GM12892 (cell line): ENCODE measurements around the gene ISOC2.
A peak's percentile ranks its signal among the peaks of the same experiment; 100 is the strongest.

Experiments
- DNase-seq: peaks from one replicate; pipeline ENCODE4 v3.0.0; 2011; ENCODE audit not compliant: insufficient read length
- FAIRE-seq: peaks from 2 replicates; lab custom pipeline; 2011; peaks lifted over from hg19 to GRCh38; lab: Jason Lieb, UNC
- POLR2A ChIP-seq: IDR thresholded peaks from 2 replicates; pipeline ENCODE4 v1.6.1; 2011; ENCODE audit warnings: low read depth, low read length, control low read depth
- POLR2AphosphoS5 ChIP-seq: IDR thresholded peaks from 2 replicates; pipeline ENCODE4 v1.6.1; 2011; ENCODE audit warnings: low read depth, low read length, control low read depth
- TAF1 ChIP-seq: IDR thresholded peaks from 2 replicates; pipeline ENCODE4 v1.6.1; 2011; ENCODE audit warnings: low read depth, mild to moderate bottlenecking, control low read depth, low read length, borderline replicate concordance

Gene ISOC2

GRCh38 chr19:55481794-55482155, 20.3 kb upstream of the ISOC2 start:
- TF ChIP-seq POLR2AphosphoS5 (no peak), POLR2A (no peak), TAF1 (no peak)
- no peak for FAIRE-seq
- DNase-seq: no peak

GRCh38 chr19:55481148-55481793, 19.8 kb upstream of the ISOC2 start:
- no peak for DNase-seq
- TF ChIP-seq TAF1 (no peak), POLR2AphosphoS5 (no peak), POLR2A (no peak)
- no peak for FAIRE-seq

DNA sequence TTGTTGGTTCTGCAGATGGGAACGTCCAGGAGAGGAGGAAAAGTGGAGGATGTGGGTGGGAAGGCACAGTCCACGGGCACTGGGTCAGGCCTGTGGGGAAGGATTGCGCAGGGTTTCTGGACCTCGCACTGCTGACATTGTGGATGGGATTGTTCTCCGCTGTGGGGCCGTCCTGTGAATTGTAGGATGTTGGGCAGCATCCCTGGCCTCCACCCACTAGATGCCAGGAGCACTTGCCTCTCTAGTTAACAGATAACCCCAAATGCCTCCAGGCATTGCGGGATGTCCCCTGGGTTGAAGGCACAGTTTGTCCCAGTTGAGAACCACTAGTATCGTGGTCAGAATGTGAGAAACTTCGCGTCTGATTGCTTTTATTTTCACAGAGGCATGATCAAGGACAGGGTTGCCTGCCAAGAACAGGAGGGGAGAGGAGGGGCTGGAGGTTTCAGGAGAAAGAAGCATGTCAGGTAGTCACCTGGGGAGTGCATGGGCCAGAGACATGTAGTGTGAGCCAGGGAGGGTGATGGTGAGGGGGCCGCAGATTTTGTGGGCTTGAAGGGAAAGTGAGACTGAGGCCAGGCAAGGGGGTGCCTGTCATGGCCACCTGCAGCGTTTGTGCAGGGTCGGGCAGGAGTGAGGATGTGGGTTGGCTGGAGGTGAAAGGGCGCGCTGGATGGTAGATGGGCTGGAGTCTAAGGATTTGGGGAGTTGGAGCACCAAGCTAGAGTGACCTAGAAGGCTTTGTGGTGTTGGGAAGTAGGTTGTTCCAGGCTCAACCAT, 18.2 kb upstream of the ISOC2 start:
- no peak for TF ChIP-seq TAF1
- no peak for TF ChIP-seq POLR2AphosphoS5
- TF ChIP-seq POLR2A: no peak
- DNase-seq (no peak), FAIRE-seq (no peak)

DNA sequence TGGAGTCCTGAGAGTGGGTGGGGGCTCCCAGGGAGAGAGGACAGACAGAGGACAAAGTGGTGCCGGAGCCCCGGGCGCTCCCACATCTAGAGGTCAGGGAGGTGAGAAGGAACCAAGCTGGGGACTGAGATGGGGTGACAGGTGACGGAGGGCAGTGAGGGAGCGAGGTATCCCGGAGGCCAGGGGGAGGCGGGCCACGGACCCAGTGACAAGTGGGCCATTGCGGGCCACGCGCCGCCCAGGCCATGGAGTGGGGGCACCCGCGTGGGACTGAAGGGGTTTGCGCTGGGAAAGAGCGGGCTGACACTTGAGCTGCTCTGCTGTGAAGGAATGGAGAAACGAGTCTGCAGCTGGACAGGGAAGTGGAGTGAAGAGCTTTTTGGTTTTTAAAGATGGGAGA, 17.6 kb upstream of the ISOC2 start:
- TF ChIP-seq POLR2AphosphoS5 (no peak), TAF1 (no peak), POLR2A (no peak)
- FAIRE-seq: no peak

DNA sequence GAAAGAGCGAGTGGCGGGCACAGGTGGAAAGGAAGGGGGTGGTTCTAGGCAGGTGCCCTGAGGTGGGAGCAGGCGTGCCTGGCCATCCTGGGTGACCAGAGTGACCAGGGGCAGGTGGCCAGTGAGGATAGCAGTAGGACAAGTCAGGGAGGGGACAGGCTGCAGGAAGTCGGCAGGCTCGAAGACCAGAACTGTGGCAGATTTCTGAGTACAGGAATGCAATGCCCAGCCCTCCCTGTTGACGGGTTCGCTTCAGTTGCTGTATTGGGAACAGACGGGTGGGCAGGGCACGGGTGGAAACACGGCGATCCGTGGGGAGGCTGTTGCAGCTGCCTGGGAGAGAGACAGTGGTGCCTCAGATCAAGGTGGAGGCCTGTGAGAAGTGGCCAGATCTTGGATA, 16.9 kb upstream of the ISOC2 start:
- FAIRE-seq (no peak), DNase-seq (no peak)
- no peak for TF ChIP-seq TAF1
- TF ChIP-seq POLR2A: no peak
- no peak for TF ChIP-seq POLR2AphosphoS5

More for the DNA sequence above, 17.6 kb upstream of the ISOC2 start:
- no peak for DNase-seq

- TF ChIP-seq POLR2A (no peak), POLR2AphosphoS5 (no peak), TAF1 (no peak)
- FAIRE-seq: no peak
- no peak for DNase-seq
Observed at GRCh38 chr19:55477905-55478304, 16.5 kb upstream of the ISOC2 start.

GRCh38 chr19:55476100-55476775, 14.8 kb upstream of the ISOC2 start, which contains the start of gene ZNF628:
Gene ZNF628 (plus strand): TSS chr19:55476617. CDS start chr19:55479911, 3,294 bp downstream.
- DNase-seq (peak; percentile 100), FAIRE-seq (peak; percentile 93)
- TF ChIP-seq TAF1 (no peak), POLR2AphosphoS5 (no peak), POLR2A (peak; percentile 48; the same call in 1 of the 2 replicates)

DNA sequence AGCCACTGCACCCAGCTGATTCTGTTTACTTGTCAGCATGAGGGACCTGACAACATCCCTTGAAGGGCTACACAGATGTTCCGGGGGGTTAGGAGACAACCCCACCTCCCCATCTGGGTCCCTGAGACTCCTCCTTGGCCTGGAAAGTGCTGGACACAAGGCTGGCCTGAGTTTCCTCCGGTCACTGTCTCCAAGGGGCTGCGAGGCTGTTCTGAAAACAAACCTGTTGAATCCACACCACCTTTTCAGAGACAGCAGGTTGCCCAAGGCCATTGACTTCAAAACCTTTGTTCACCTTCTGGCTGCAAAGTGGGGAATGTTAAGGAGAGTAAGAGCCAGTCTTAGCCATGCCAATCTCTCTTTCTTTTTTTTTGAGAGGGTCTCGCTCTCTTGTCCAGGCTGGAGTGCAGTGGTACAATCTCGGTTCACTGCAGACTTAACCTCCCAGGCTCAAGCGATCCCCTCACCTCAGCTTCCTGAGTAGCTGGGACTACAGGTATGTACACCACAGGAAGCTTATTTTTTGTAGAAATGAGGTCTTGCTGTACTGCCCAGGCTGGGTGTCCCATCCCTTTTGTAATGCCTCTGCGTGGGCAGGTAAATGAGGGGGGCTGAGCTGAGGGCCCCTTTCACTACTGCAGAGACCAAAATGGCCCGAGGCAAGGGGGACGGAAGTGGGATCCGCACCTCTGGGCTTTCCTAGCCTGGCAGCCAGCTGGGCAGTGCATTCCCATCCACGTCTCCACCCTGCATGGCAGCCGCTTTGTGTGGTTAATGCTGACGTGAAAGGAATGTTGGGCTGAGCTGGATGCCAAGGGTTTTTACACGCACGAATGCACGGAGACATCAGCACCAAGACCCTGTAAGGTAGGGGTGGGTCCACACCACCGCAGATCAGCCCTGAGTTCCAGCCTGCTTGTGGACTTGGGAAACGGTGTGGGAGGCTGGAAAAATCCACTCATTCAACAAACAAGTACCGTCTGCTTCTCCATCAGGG, 13.1 kb upstream of the ISOC2 start:
- no peak for FAIRE-seq
- DNase-seq: no peak
- no peak for TF ChIP-seq POLR2A
- TF ChIP-seq POLR2AphosphoS5: no peak
- no peak for TF ChIP-seq TAF1

- no peak for FAIRE-seq
- TF ChIP-seq POLR2AphosphoS5 (no peak), TAF1 (no peak), POLR2A (no peak)
- no peak for DNase-seq
Observed at GRCh38 chr19:55473225-55474012, 12.0 kb upstream of the ISOC2 start.

DNA sequence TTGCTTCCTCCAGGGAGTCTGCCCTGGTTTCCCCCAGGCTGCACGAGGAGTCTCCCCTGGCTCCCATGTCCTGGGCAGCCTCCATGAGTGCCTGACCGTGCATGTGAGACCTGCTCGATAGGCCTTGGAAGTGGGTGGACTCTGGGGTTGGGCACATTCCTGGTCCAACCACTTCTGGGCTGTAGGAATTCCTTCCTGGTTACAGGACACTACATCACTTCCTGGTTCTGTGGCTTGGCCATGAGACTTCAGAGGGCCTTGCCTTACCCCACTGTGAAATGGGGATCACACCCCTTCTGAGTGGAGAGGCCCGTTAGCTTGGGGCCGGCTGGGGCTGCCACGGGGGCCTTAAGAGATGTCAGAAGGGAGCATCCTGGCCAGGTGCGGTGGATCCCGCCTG, 11.0 kb upstream of the ISOC2 start:
- TF ChIP-seq POLR2A: no peak
- TF ChIP-seq POLR2AphosphoS5: no peak
- TF ChIP-seq TAF1: no peak
- FAIRE-seq (no peak), DNase-seq (no peak)

DNA sequence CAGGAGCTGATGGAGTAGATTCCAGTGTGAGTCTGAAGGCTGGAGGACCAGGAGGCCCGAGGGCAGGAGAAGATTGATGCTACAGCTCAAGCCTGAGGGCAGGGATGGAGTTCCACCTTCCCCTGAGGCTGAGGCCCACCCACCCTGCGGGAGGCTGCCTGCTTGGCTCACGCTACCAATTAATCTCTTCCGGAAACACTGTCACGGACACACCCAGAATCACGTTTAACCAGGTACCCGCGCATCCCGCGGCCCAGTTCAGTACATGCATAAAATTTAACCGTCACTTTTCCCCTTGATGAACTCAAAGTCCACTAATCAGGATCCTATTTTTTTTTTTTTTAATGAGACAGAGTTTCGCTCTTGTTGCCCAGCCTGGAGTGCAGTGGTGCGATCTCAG, 9.8 kb upstream of the ISOC2 start:
- DNase-seq (no peak), FAIRE-seq (no peak)
- TF ChIP-seq TAF1 (no peak), POLR2AphosphoS5 (no peak), POLR2A (no peak)
